GM12878 (cell line): ENCODE data around the gene DPH1. TPM values are rescaled to one million over a fixed set of nuclear protein-coding genes. Genes with fewer than 3 reads are reported as not detected.

Source experiments
- ATAC-seq: fragments of 200-7000 bp; cut with Tn5 transposase; 3 replicates; pipeline ENCODE4 v1.9.1; 2020; ENCODE audit warnings: mild to moderate bottlenecking, moderate library complexity
- BruUV-seq: library from RNA; stranded (reverse); fragments of 400-500 nt; replicated peaks from 2 replicates; lab custom pipeline; 2021; lab: Mats Ljungman, UMichigan
- CTCF ChIA-PET: fragments of 300-600 bp; sonication (Branson Sonifier 250); formaldehyde crosslinking; extraction: SDS; loops from one replicate; lab custom pipeline; 2021; ENCODE audit warnings: inconsistent platforms; lab: Yijun Ruan, JAX
- POLR2A ChIA-PET: fragments of 350-600 bp; formaldehyde crosslinking; extraction: SDS; loops from one replicate; lab custom pipeline; 2021; ENCODE audit warnings: inconsistent platforms; lab: Charles Lee
- RAD21 ChIA-PET: fragments of 300-600 bp; sonication (Branson Sonifier 250); formaldehyde crosslinking; loops from one replicate; lab custom pipeline; 2023; ENCODE audit warnings: antibody characterized with exemption; ENCODE audit not compliant: unreplicated experiment; lab: Charles Lee
- SMC1A ChIA-PET: fragments of 300-600 bp; sonication (Branson Sonifier 250); formaldehyde crosslinking; loops from one replicate; lab custom pipeline; 2023; ENCODE audit not compliant: unreplicated experiment, uncharacterized antibody; lab: Charles Lee
- DNase-seq: peaks from one replicate; pipeline ENCODE4 v3.0.0-alpha.2; 2011; ENCODE audit warnings: low read depth, low spot score
- FAIRE-seq: peaks from 3 replicates; lab custom pipeline; 2011; peaks lifted over from hg19 to GRCh38; lab: Jason Lieb, UNC
- H2AFZ ChIP-seq: 2 replicates; pipeline ENCODE4 v1.6.0; 2011; ENCODE audit warnings: low read depth, low read length, control low read depth; ENCODE audit not compliant: control insufficient read depth
- H3K27ac ChIP-seq: 2 replicates; pipeline ENCODE4 v1.5.1; 2011; ENCODE audit warnings: control low read depth; ENCODE audit not compliant: control insufficient read depth, insufficient read depth
- H3K27me3 ChIP-seq, 2 experiments: replicated peaks in 1 of 2; 2 replicates each; pipeline versions ENCODE4 v1.6.0 to v1.6.1; 2011; ENCODE audit warnings: low read length in 1 of 2; ENCODE audit not compliant: control insufficient read depth in 2 of 2, insufficient read depth in 2 of 2
- H3K36me3 ChIP-seq, 2 experiments: 2 replicates each; pipeline ENCODE4 v1.5.1; 2011; ENCODE audit warnings: low read length in 1 of 2; ENCODE audit not compliant: control insufficient read depth in 2 of 2, insufficient read depth in 2 of 2
- H3K4me1 ChIP-seq: 2 replicates; pipeline ENCODE4 v1.6.1; 2011; ENCODE audit warnings: mild to moderate bottlenecking, low read length, moderate library complexity, mixed read lengths; ENCODE audit not compliant: control insufficient read depth, insufficient read depth
- H3K4me2 ChIP-seq: 2 replicates; pipeline ENCODE4 v1.6.0; 2011; ENCODE audit warnings: control low read depth; ENCODE audit not compliant: control insufficient read depth, insufficient read depth
- H3K4me3 ChIP-seq: fragments of 200-600 bp; sonication (generic); 2 replicates; pipeline ENCODE4 v1.5.1; 2016
- H3K79me2 ChIP-seq: 2 replicates; pipeline ENCODE4 v1.6.0; 2011; ENCODE audit warnings: low read length; ENCODE audit not compliant: control insufficient read depth, insufficient read depth
- H3K9ac ChIP-seq: 2 replicates; pipeline ENCODE4 v1.8.0; 2011; ENCODE audit warnings: low read length, control low read depth, mixed read lengths; ENCODE audit not compliant: control insufficient read depth, insufficient read depth
- H3K9me3 ChIP-seq: replicated peaks from 3 replicates; pipeline ENCODE4 v1.5.1; 2011; ENCODE audit warnings: mild to moderate bottlenecking, low read length; ENCODE audit not compliant: control insufficient read depth, insufficient read depth
- H4K20me1 ChIP-seq: 2 replicates; pipeline ENCODE4 v1.6.0; 2011; ENCODE audit not compliant: control insufficient read depth, insufficient read depth
- BCL3 ChIP-seq: IDR thresholded peaks from 2 replicates; pipeline ENCODE4 v1.6.1; 2011; ENCODE audit warnings: borderline replicate concordance, low read depth, mild to moderate bottlenecking, moderate library complexity, low read length; ENCODE audit not compliant: insufficient read depth, poor library complexity, severe bottlenecking
- BHLHE40 ChIP-seq, 2 experiments: fragments of 450-650 bp in 1 of 2; IDR thresholded peaks; 2 replicates each; pipeline ENCODE4 v1.6.1; 2011 to 2017; ENCODE audit warnings: low read depth in 2 of 2, borderline replicate concordance in 1 of 2, improper control_type of control experiment in 1 of 2, low read length in 1 of 2, mild to moderate bottlenecking in 1 of 2
- ESRRA ChIP-seq: IDR thresholded peaks from 2 replicates; pipeline ENCODE4 v1.6.1; 2012; ENCODE audit warnings: mild to moderate bottlenecking, low read length, improper control_type of control experiment
- HCFC1 ChIP-seq: fragments of 150-350 bp; IDR thresholded peaks from 2 replicates; pipeline ENCODE4 v1.6.1; 2014; ENCODE audit warnings: low read length
- HDGF ChIP-seq: fragments of 450-650 bp; IDR thresholded peaks from 2 replicates; pipeline ENCODE4 v1.6.1; 2016; ENCODE audit warnings: antibody characterized with exemption
- MYC ChIP-seq: IDR thresholded peaks from 2 replicates; pipeline ENCODE4 v1.6.1; 2011; ENCODE audit warnings: mild to moderate bottlenecking, low read length, moderate library complexity, inconsistent platforms; ENCODE audit not compliant: insufficient read depth, insufficient replicate concordance, insufficient read length, severe bottlenecking
- NR2C1 ChIP-seq: fragments of 450-650 bp; IDR thresholded peaks from 2 replicates; pipeline ENCODE4 v1.6.1; 2017; ENCODE audit warnings: antibody characterized with exemption, mild to moderate bottlenecking, moderate library complexity
- PML ChIP-seq: IDR thresholded peaks from 2 replicates; pipeline ENCODE4 v1.6.1; 2012; ENCODE audit warnings: low read length, inconsistent platforms
- POLR2A ChIP-seq: IDR thresholded peaks from 2 replicates; pipeline ENCODE4 v1.6.1; 2011; ENCODE audit warnings: low read depth, mild to moderate bottlenecking, low read length
- SMARCA5 ChIP-seq: fragments of 450-650 bp; IDR thresholded peaks from 2 replicates; pipeline ENCODE4 v1.6.1; 2017; ENCODE audit warnings: mild to moderate bottlenecking
- TARDBP ChIP-seq: IDR thresholded peaks from 2 replicates; pipeline ENCODE4 v1.6.1; 2016; ENCODE audit warnings: borderline replicate concordance
- TCF3 ChIP-seq: IDR thresholded peaks from 2 replicates; pipeline ENCODE4 v1.6.1; 2012; ENCODE audit warnings: low read depth, mild to moderate bottlenecking, low read length, borderline replicate concordance; ENCODE audit not compliant: insufficient read depth
- YY1 ChIP-seq: IDR thresholded peaks from 2 replicates; pipeline ENCODE4 v1.6.1; 2011; ENCODE audit warnings: low read depth, mild to moderate bottlenecking, low read length
- ZNF24 ChIP-seq: fragments of 450-650 bp; IDR thresholded peaks from 2 replicates; pipeline ENCODE4 v1.6.1; 2017; ENCODE audit warnings: antibody characterized with exemption, mild to moderate bottlenecking
- WGBS: methylation state at CpG from one replicate; pipeline ENCODE4 v1.1.6; 2016; ENCODE audit warnings: low lambda C conversion rate; ENCODE audit not compliant: insufficient replicate concordance, insufficient coverage; ENCODE audit errors: missing lambda C conversion rate; 5-methylcytosine and 5-hydroxymethylcytosine counted together
- in situ Hi-C: fragments of 300-500 bp; cut with MboI; formaldehyde crosslinking; loops from 9 replicates; pipeline ENCODE4 v1.14.3; 2018; ENCODE audit warnings: mixed read lengths
- intact Hi-C: fragments of 100-400 bp; cut with micrococcal nuclease; formaldehyde crosslinking; loops from one replicate; pipeline ENCODE4 v1.14.2; 2022; ENCODE audit not compliant: unreplicated experiment
- polyA plus RNA-seq, 11 experiments: library from polyadenylated mRNA; depleted of rRNA in 4 of 11; unstranded in 6 of 11; stranded (reverse) in 5 of 11; fragments of >200 nt; fragmentation: Nextera tagmentation in 4 of 11; fragmentation: Illumina TruSeq in 1 of 11; extraction: Ambion mirVana in 4 of 11; extraction: Trizol in 1 of 11; gene quantifications; 1 replicate in 1 of 11; 2 replicates in 10 of 11; pipeline versions ENCODE4 v1.2.1 to v1.2.3, GENCODE V29; 2011 to 2016; ENCODE audit warnings: inconsistent platforms in 2 of 11, missing spikeins in 2 of 11, low read depth in 1 of 11
- total RNA-seq, 4 experiments: library from RNA; depleted of rRNA in 3 of 4; stranded (reverse); fragments of >200 nt in 3 of 4; fragmentation: Illumina TruSeq in 1 of 4; extraction: Trizol in 1 of 4; gene quantifications; 2 replicates each; pipeline versions ENCODE4 v1.2.1 to v1.2.3, GENCODE V29; 2013 to 2021

DPH1 gene
- total and polyA plus RNA-seq, 10 of the 15 experiments (the other 5 are each of a cell fraction or from before 2014, with no cell fraction given) = 0.29 to 33.6 (median 20.2) TPM

GRCh38 chr17:2070241-2071023, 40.5 kb downstream of the DPH1 start (continued):
- TF ChIP-seq HCFC1 (no peak), ZNF24 (peak; percentile 75; the same call in 1 of the 2 replicates), PML (peak; percentile 91; the same call in 1 of the 2 replicates), NR2C1 (peak; percentile 63), TCF3 (peak; percentile 99), BCL3 (peak; percentile 99), BHLHE40 (IDR thresholded peaks at IDR 0.05; ENCODE audit: borderline replicate concordance in 1 of 2, low read depth in 2 of 2, low read length in 1 of 2) (peak; percentile 88 to 92)

GRCh38 chr17:2071024-2071385, 41.1 kb downstream of the DPH1 start:
- Histone ChIP-seq H3K27me3 (no peaks in the 10 kb centered on the region), H3K27ac (peak overlapping the region; percentile 95), H4K20me1 (no peaks in the 10 kb centered on the region), H3K79me2 (no peaks in the 10 kb centered on the region), H2AFZ (no peak overlapping the region), H3K4me2 (peak overlapping the region; percentile 56), H3K9ac (peak overlapping the region; percentile 61), H3K4me3 (peak overlapping the region; percentile 1; the same call in 1 of the 2 replicates), H3K4me1 (peaks cover 48% of the 10 kb centered on the region), H3K9me3 (no peaks in the 10 kb centered on the region), H3K36me3 (peaks cover 14 to 15% of the 10 kb centered on the region in 2 experiments)
- no peak for DNase-seq
- WGBS = 45% methylated on average over 6 of the region's 6 CpGs
- ChIA-PET POLR2A (interaction anchor here (0.6 to 12.5 kb wide), 8 partner anchors 13 to 189 kb away, joined by 3 to 148 read pairs (median 3); partner anchors contain the start of gene HIC1), SMC1A (interaction anchor here (0.7 to 6.1 kb wide), 10 partner anchors 12 to 181 kb away, joined by 3 to 107 read pairs (median 7); partner anchors contain the start of gene HIC1), CTCF (interaction anchor here (0.8 to 8.5 kb wide), 13 partner anchors 9 to 197 kb away, joined by 3 to 77 read pairs (median 5); partner anchors contain the start of gene HIC1), RAD21 (interaction anchor here (0.7 to 4.7 kb wide), 15 partner anchors 12 to 212 kb away, joined by 3 to 85 read pairs (median 5); partner anchors contain the start of gene HIC1)
- no peak for FAIRE-seq
- TF ChIP-seq SMARCA5 (no peak), POLR2A (peak; percentile 4; the same call in 1 of the 2 replicates), TCF3 (no peak), MYC (peak; percentile 40), YY1 (peak; percentile 63; the same call in 1 of the 2 replicates), ESRRA (no peak), TARDBP (no peak), HDGF (0 out of 2 replicates have a peak, but pooled peaks have one; percentile 34)
- BruUV-seq = TSS peak; percentile 58
- in situ Hi-C loops (no loop called here), intact Hi-C loops (loop anchor here (5.0 kb wide), 1 partner anchor 171 kb away; no protein-coding TSS in a partner anchor)
- ATAC-seq = no peak
